Measurements from ENCODE around the gene QPRT.
"Not testable (repeated sequence)": the region's sequence is repeated elsewhere in the genome, so short reads cannot be mapped to it uniquely, and the experiment has no call there.

QPRT gene

DNA sequence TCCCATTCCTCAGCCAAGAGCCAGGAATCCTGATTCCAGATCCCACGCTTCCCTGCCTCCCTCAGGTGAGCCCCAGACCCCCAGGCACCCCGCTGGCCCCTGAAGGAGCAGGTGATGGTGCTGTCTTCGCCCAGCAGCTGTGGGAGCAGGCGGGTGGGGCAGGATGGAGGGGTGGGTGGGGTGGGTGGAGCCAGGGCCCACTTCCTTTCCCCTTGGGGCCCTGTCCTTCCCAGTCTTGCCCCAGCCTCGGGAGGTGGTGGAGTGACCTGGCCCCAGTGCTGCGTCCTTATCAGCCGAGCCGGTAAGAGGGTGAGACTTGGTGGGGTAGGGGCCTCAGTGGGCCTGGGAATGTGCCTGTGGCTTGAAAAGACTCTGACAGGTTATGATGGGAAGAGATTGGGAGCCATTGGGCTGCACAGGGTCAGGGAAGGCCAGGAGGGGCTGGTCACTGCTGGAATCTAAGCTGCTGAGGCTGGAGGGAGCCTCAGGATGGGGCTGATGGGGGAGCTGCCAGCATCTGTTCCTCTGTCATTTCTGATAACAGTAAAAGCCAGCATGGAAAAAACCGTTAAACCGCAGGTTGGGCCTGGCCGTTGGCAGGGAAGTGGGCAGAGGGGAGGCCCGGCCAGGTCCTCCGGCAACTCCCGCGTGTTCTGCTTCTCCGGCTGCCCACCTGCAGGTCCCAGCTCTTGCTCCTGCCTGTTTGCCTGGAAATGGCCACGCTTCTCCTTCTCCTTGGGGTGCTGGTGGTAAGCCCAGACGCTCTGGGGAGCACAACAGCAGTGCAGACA lies 15.8 kb upstream of the QPRT start, which contains the start of gene SPN:
TSS of gene SPN (plus strand) at position 232 of the 791 bp plus-strand sequence. CDS start at position 714, 482 bp downstream.
- peak; percentile 97 for DNase-seq (ENCODE audit: low read depth)

DNA sequence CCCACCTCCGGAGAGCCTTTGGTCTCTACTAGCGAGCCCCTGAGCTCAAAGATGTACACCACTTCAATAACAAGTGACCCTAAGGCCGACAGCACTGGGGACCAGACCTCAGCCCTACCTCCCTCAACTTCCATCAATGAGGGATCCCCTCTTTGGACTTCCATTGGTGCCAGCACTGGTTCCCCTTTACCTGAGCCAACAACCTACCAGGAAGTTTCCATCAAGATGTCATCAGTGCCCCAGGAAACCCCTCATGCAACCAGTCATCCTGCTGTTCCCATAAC lies 15.2 kb upstream of the QPRT start:
- no peak for DNase-seq (ENCODE audit: low read depth)

DNA sequence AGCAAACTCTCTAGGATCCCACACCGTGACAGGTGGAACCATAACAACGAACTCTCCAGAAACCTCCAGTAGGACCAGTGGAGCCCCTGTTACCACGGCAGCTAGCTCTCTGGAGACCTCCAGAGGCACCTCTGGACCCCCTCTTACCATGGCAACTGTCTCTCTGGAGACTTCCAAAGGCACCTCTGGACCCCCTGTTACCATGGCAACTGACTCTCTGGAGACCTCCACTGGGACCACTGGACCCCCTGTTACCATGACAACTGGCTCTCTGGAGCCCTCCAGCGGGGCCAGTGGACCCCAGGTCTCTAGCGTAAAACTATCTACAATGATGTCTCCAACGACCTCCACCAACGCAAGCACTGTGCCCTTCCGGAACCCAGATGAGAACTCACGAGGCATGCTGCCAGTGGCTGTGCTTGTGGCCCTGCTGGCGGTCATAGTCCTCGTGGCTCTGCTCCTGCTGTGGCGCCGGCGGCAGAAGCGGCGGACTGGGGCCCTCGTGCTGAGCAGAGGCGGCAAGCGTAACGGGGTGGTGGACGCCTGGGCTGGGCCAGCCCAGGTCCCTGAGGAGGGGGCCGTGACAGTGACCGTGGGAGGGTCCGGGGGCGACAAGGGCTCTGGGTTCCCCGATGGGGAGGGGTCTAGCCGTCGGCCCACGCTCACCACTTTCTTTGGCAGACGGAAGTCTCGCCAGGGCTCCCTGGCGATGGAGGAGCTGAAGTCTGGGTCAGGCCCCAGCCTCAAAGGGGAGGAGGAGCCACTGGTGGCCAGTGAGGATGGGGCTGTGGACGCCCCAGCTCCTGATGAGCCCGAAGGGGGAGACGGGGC lies 14.7 kb upstream of the QPRT start:
- peak; percentile 94 for DNase-seq (ENCODE audit: low read depth)

DNA sequence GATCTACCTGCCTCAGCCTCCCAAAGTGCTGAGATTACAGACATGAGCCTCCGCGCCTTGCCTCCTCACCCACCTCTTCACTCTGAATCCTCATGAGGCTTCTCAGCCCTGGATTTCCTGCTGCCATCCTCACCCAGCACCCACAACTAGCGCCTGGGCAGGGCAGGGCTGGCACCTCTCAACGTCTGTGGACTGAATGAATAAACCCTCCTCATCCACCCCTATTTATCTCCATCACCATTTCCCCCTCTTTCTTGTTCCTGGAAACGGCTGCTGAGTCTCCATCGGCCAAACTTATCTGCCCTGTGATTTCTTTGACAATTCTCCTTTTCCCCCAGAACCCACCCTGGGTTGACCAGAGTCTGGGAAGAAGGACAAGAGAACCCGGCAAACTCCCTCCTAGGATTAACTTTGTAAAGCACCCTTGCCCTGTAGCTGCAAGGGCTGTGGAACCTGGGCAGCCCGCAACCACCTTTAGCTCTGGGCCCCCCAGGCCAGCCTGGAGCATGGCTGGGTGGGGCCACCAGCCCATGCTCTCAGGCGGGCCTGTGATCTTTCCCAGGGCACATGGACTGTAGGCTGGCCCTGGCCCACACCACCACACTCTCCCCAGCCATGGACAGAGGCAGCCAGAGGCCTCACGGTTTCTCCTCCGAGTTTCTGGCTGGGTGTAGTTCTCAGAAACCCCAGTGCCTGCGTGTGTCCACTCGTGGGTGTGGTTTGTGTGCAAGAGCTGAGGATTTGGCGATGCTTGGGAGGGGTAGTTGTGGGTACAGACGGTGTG lies 13.5 kb upstream of the QPRT start:
- DNase-seq (ENCODE audit: low read depth), result no peak

DNA sequence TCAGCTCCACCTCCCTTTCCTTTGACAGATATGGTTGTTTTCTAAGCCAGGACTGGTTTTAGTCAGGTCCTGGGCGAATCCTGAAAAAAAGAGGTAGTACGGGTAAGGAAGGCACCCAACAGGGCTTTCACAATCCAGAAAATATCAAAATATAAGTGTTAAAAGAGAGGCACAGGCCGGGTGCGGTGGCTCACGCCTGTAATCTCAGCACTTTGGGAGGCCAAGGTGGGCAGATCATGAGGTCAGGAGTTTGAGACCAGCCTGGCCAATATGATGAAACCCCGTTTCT lies 11.7 kb upstream of the QPRT start:
- not testable (repeated sequence) for DNase-seq (ENCODE audit: low read depth)

DNA sequence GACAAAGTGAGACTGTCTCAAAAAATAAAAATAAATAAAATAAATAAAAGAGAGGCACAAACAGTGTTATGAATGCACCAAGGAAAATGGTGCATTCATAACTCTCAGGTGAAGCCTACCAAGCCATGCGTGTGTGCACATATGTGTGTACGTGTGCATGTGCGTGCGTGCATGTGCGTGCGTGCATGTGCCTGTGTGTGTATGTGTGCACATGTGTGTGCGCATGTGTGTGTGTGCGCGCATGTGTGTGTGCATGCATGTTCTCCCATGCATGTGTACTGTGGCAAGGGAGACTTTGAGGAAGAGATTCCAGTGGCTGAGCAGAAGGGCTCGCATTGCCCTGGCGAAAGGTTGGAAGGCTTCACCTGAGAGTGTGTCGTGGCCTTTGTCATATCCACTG lies 11.2 kb upstream of the QPRT start:
- DNase-seq (ENCODE audit: low read depth), result no peak

DNA sequence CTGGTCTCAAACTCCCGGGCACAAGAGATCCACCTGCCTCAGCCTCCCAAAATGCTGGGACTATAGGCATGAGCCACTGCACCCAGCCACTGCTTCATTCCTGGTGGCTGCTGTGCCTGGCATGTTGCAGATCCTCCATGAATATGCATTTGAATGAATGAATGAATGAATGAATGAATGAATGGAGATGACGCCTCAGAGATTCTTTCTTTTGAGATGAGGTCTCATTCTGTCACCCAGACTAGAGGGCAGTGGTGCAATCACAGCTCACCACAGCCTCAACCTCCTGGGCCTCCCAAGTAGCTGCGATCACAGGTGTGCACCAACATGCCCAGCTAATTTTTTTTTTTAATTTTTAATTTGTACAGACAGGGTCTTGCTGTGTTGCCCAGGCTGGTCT lies 10.7 kb upstream of the QPRT start:
- DNase-seq (ENCODE audit: low read depth), result no peak

DNA sequence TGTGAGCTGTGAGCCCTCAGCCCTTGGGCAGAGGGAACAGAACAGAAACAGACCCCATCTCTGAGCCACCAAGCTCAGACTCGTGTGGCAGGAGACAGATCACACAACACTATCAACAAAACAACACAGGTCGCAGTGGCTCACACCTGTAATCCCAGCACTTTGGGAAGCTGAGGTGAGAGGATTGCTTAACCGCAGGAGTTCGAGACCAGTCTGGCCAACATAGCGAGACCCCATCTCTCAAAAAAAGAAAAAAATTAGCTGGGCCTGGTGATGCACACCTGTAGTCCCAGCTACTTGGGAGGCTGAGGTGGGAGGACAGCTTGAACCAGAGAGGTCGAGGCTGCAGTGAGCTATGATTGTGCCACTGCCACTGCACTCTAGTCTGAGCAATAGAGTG lies 5.5 kb upstream of the QPRT start:
- no peak for DNase-seq (ENCODE audit: low read depth)

DNA sequence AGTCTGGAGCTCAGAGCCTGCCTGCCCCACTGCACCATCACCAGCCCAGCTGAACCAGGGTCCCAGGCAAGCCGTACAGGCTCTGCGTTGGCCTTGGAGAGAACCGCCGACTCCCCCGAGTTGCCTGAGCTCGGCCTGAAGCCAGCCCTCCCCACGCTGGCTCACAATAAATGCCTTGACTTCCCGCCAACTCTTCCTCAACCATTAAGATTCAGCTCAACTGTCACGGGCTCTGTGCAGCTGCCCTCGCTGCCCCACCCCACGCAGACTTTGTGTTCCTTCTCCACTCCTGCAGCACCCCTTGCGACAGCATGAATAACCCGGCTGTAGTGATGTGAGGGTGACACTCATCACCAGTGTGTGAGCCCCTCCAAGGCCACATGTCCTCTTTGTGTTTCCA lies 4.8 kb upstream of the QPRT start:
- DNase-seq (ENCODE audit: low read depth), result no peak

DNA sequence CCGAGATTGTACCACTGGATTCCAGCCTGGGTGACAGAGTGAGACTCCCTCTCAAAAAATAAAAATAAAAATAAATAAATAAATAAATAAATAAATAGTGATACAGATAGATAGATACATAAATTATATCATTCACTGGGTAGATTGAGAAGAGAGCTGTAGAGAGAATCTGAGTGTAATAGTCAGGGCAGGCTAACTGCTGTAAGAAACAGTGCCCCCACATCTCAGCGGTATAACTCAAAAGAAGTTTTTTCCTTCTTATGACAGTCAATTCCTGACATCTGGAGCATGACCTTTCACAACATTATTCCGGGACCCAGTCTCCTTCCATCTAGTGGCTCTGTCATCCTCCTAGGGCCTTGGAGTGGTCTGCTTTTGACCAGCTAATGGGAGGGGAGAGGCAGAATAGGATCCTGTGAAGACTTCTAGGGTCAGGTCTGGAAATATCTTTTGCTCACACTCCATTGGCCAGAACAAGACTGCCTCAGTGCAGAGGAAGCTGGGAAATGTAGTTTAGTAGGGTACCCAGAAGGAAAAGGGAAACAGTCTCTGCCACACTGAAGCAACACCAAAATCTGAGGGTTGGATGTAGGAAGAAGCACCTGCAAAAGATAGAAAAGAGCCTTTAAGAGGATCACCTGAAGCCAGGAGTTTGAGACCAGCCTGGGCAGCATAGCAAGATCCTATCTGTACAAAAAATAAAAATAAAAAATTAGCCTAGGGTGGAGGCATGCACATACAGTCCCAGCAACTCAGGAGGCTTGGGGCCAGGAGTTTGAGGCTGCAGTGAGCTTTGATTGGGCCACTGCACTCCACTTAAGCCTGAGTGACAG lies 3.0 kb upstream of the QPRT start:
- DNase-seq (ENCODE audit: low read depth), result no peak

DNA sequence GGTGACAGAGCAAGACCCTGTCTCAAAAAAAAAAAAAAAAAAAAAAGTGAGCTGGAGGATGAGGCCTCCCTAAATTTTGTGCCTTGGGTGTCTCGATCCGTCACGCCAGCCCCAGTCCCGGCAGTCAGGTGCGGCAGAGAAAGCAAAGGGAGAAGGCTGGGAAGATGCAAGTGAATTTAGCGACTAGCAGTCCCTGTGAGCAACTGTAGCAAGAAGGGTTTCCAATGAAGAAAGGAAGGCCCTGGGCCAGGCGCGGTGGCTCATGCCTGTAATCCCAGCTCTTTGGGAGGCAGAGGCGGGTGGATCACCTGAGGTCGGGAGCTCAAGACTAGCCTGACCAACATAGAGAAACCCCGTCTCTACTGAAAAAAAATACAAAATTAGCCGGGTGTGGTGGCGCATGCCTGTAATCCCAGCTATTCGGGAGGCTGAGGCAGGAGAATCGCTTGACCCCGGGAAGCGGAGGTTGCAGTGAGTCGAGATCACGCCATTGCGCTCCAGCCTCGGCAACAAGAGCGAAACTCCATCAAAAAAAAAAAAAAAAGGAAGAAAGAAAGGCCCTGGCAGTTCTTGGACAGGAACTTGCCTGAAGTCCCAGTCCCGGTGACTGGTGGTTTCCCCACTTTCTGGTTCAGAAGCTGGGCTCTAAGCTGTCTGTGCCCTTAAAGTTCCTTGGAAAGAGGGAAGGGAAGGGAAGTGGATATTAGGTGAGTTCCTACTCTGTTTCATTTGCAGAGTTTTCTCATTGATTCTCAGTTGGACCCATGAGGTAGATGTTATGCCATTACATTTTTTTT lies 1.8 kb upstream of the QPRT start:
- DNase-seq (ENCODE audit: low read depth), result no peak

DNA sequence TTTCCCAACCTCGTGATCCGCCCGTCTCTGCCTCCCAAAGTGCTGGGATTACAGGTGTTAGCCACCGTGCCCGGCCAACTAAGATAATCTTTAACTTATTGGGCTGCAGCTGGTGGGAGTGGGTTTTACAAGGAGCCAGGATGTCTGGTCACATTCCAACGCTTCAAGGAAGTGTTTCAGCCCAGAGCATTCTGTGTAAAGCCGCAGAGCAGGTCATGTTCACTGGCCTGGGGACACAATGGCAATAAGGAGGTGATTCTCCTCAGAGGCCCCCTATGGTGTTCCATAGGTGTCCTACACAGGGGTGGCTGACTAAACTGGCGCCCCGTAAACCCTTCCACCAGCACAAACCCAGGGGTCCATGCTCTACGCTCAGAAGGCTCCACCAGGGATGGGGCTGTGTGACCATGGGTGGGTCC lies 1.2 kb downstream of the QPRT start:
- DNase-seq (ENCODE audit: low read depth), result no peak

DNA sequence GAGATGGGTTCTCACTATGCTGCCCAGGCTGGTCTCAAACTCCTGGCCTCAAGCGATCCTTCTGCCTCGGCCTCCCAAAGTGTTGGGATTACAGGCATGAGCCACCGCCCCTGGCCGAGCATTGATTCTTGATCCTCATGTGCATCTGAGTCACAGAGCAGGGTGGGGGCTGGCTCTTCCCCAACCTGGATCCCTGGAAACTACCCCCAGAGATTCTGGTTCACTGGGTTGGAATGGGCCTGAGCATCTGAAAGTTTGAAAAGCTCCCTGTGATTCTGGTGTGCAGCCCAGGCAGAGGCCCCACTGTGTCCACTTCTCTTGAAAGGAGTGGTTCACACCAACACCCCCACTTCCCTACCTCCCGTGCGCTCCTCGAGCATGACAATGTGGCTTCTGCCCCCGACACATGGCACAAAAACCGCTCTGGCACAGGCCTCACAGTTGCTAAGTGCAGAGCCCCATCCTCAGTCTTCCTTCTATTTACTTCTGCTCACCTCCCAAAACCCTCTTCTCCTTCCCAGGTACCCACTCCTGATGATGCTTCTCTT lies 4.6 kb downstream of the QPRT start:
- DNase-seq (ENCODE audit: low read depth), result no peak

DNA sequence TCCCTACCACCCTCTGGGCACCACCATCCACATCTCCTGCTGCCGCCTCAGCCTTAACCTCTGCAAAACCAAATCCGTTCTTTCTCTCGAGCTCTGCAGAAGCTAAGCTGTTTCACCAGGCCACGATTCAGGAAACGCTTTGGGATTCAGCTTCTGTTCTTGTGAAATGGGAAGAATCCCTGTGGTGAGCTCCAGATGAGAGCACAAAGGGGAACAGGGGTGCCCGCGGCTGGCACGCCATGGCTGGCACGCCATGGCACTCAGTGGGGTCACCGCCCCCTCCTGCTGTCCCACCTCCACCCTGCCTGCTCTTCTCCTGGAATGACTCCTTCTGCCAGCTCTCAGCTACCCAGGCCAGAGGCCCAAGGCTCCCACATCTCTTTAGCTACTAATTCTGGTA lies 5.7 kb downstream of the QPRT start:
- no peak for DNase-seq (ENCODE audit: low read depth)

DNA sequence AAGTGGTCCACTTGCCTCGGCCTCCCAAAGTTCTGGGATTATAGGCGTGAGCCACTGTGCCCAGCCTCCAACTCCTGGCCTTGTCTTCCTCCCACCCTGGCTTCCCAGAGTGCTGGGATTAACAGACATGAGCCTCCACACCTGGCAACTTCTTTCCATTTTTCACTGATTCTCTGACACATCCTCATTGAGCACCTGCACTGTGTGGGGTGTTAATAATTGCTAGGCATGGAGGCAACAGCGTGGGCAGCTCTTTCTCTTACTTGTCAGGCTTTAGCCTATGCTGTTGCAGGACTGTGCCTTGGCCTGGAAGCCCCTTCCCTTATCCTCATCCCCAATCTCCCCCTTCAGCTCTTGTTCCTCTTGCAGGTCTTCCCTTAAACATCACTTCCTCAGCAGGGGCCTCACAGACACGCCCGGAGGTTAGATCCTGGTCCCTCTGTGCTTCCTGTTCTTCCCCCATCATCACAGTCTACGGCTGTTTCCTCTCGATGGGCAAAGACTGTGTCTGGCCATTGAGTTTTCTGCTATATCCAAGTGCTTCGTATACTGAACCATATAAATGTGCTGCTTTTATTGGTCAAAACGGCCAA lies 7.9 kb downstream of the QPRT start:
- no peak for DNase-seq (ENCODE audit: low read depth)

DNA sequence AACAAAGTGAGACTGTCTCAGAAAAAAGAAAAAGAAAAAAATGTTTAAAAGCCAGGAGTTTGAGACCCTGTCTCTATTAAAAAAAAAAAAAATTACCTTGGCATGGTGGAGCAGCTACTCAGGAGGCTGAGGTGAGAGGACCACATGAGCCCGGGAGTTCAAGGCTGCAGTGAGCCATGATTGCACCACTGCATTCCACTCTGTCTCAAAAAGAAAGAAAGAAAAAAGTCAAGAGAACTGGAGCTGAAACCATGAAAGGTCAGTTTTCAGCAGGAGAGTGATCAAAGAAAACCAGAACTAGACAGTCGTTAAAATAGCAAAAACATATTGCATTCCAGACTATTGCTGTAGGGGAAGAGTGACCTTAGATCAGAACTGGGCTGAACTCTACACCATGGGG lies 8.8 kb downstream of the QPRT start:
- DNase-seq (ENCODE audit: low read depth), result no peak

DNA sequence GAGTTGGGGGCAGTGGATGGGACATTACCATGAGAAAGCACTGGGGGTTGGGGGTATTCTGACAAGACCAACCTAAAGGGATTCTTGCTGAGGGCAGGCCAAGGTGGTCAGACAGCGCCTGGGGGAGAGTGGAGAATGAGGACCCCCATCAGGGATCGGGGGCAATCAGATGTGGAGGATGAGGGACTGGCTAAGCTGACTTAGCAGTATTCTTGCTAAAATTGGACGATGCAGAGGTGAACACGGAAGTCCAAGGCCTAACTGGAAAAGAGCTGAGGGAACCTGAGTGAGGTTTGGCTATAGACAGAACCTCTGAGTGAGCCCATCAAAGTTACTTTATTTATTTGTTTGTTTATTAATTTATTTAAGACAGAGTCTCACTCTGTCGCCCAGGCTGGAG lies 9.2 kb downstream of the QPRT start:
- DNase-seq (ENCODE audit: low read depth), result no peak

DNA sequence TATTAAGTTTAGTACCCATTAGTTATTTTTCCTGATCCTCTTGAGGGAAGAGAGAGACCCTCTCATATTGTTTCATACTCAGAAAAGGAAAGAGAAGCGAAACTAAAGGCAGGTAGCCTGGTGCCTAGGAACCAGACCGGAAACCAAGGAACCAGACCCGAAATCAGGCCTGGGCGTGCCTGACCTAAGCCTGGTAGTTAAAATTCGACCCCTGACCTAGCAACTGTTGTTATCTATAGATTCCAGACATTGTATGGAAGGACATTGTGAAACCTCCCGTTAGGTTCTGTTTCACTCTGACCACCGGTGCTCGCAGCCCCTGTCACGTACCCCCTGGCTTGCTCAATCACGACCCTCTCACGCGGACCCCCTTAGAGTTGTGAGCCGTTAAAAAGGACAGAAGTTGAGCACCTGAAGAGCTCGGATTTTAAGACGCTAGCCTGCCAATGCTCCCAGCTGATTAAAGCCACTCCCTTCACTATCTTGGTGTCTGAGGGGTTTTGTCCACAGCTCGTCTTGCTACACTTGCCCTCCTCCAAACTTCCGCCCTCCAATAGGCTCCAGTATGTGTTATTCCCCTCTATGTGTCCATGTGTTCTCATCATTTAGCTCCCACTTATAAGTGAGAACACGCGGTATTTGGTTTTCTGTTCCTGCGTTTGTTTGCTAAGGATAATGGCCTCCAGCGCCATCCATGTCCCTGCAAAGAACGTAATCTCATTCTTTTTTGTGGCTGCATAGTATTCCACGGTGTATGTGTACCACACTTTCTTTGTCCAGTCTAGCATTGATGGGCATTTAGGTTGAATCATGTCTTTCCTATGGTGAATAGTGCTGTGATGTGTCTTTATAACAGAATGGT lies 10.7 kb downstream of the QPRT start:
- not testable (repeated sequence) for DNase-seq (ENCODE audit: low read depth)

DNA sequence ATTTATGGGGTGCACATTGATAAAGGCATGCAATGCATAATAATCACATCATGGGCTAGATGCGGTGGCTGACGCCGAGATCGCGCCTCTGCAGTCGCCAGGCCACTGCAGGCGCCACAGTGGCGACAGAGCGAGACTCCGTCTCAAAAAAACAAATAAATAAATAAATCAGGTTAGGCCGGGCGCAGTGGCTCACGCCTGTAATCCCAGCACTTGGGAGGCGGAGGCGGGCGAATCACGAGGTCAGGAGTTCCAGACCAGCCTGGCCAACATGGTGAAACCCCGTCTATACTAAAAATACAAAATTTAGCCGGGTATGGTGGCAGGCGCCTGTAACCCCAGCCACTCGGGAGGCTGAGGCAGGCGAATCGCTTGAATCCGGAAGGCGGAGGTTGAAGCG lies 13.6 kb downstream of the QPRT start:
- not testable (repeated sequence) for DNase-seq (ENCODE audit: low read depth)

Data from CMK (cell line).